GM12801 (cell line): ENCODE data around the gene SCAMP2.

ENCODE experiments used
- CTCF ChIP-seq: IDR thresholded peaks from one replicate; pipeline ENCODE4 v1.5.1; 2011; ENCODE audit warnings: control low read depth; ENCODE audit not compliant: insufficient read length; ENCODE audit errors: extremely low read depth

SCAMP2 gene

DNA sequence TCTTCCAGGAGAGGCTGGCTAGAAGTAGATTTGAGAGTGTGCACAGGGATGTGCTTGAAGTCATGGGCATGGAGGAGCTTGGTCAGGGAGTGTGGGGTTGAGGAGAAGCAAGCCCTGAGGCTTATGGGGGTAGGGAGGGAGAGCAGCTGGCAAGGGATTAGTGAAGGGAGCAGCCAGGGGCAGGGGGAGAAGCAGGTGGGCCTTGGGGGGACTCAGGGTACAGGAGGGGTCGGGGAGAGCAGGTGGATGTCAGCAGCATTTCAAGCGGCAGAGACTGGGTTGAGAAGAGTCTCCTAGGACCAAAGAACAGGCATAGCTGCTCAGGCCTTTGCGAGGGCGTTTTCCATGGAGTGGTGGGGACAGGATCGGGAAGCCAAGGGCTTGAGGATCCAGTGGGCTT, 63.9 kb downstream of the SCAMP2 start:
- no peak for TF ChIP-seq CTCF

DNA sequence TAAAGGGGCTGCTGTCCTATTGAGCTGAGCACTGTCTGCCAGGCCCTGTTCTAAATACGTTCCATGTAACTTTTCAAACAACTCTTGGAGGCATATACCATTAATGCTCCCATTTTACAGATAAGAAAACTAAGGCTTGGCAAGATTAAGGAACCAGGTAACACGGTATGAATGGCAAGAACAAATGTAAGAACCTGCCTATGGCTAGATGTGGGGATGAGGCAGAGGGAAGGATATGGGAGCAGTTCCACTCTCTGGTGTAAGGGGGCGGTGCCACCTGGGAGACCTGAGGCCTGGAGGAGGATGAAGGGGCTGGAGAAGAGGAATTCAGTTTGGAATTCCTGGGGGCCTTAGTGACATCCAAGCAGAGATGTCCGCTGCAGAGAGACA, 64.3 kb downstream of the SCAMP2 start:
- TF ChIP-seq CTCF = no peak

GRCh38 chr15:74808078-74808839, 64.9 kb downstream of the SCAMP2 start:
- no peak for TF ChIP-seq CTCF

GRCh38 chr15:74807282-74807681, 65.9 kb downstream of the SCAMP2 start:
- no peak for TF ChIP-seq CTCF

- no peak for TF ChIP-seq CTCF
These were observed 68.2 kb downstream of the SCAMP2 start for GRCh38 chr15:74804935-74805334.

GRCh38 chr15:74802862-74803447, 70.2 kb downstream of the SCAMP2 start:
- no peak for TF ChIP-seq CTCF

- no peak for TF ChIP-seq CTCF
These were observed 70.9 kb downstream of the SCAMP2 start for GRCh38 chr15:74802290-74802689.
